GM23338 (cell line): ENCODE measurements around the gene RNASEH2A. TPM values are rescaled to one million over a fixed set of nuclear protein-coding genes. Genes with fewer than 3 reads are reported as not detected.

ENCODE experiments used
- ATAC-seq: fragments of 200-7000 bp; cut with Tn5 transposase; 3 replicates; pipeline ENCODE4 v1.9.1; 2020
- DNase-seq: peaks from one replicate; pipeline ENCODE4 v3.0.0-alpha.2; 2015; ENCODE audit warnings: low spot score
- H2AFZ ChIP-seq: fragments of 200-600 bp; sonication (generic); 2 replicates; pipeline ENCODE4 v1.8.0; 2016; ENCODE audit warnings: antibody characterized with exemption, mild to moderate bottlenecking, moderate library complexity
- H3F3A ChIP-seq: fragments of 200-600 bp; sonication (generic); replicated peaks from 2 replicates; pipeline ENCODE4 v1.8.0; 2017; ENCODE audit warnings: antibody characterized with exemption, mixed run types, low read depth
- H3K27ac ChIP-seq: fragments of 200-600 bp; sonication (generic); 2 replicates; pipeline ENCODE4 v1.6.1; 2016; ENCODE audit warnings: low read depth
- H3K27me3 ChIP-seq: fragments of 200-600 bp; sonication (generic); 2 replicates; pipeline ENCODE4 v1.8.0; 2016; ENCODE audit warnings: mild to moderate bottlenecking, mixed run types, moderate library complexity; ENCODE audit not compliant: insufficient read depth
- H3K36me3 ChIP-seq: fragments of 200-600 bp; sonication (generic); 2 replicates; pipeline ENCODE4 v1.8.0; 2016; ENCODE audit warnings: mild to moderate bottlenecking; ENCODE audit not compliant: insufficient read depth
- H3K4me1 ChIP-seq: fragments of 200-600 bp; sonication (generic); 2 replicates; pipeline ENCODE4 v1.8.0; 2016; ENCODE audit warnings: mild to moderate bottlenecking, moderate library complexity; ENCODE audit not compliant: insufficient read depth
- H3K4me2 ChIP-seq: fragments of 200-600 bp; sonication (generic); 2 replicates; pipeline ENCODE4 v1.7.1; 2017; ENCODE audit warnings: mixed run types
- H3K4me3 ChIP-seq: fragments of 200-600 bp; sonication (generic); 2 replicates; pipeline ENCODE4 v1.6.1; 2016; ENCODE audit warnings: mixed run types
- H3K79me2 ChIP-seq: fragments of 200-600 bp; sonication (generic); replicated peaks from 2 replicates; pipeline ENCODE4 v1.8.0; 2017; ENCODE audit warnings: mild to moderate bottlenecking; ENCODE audit not compliant: insufficient read depth
- H3K9me2 ChIP-seq: fragments of 200-600 bp; sonication (generic); 2 replicates; pipeline ENCODE4 v1.8.0; 2017; ENCODE audit not compliant: insufficient read depth
- H4K20me1 ChIP-seq: fragments of 200-600 bp; sonication (generic); replicated peaks from 2 replicates; pipeline ENCODE4 v1.8.0; 2017; ENCODE audit warnings: mild to moderate bottlenecking; ENCODE audit not compliant: insufficient read depth
- H3K27ac Mint-ChIP-seq: 2 replicates; pipeline ENCODE4 v1.8.0; 2020; ENCODE audit warnings: inconsistent platforms, mild to moderate bottlenecking, moderate library complexity, mixed read lengths
- H3K27me3 Mint-ChIP-seq: 3 replicates; pipeline ENCODE4 v1.8.0; 2022; ENCODE audit warnings: low read depth, mild to moderate bottlenecking, moderate library complexity, mixed read lengths, inconsistent platforms; ENCODE audit not compliant: insufficient read depth, poor library complexity
- H3K36me3 Mint-ChIP-seq: 3 replicates; pipeline ENCODE4 v1.8.0; 2021; ENCODE audit warnings: low read depth, mild to moderate bottlenecking, inconsistent platforms, moderate library complexity, mixed read lengths
- H3K4me1 Mint-ChIP-seq: 3 replicates; pipeline ENCODE4 v1.8.0; 2020; ENCODE audit warnings: mild to moderate bottlenecking, inconsistent platforms, mixed read lengths
- H3K4me3 Mint-ChIP-seq: 3 replicates; pipeline ENCODE4 v1.8.0; 2021; ENCODE audit warnings: moderate library complexity, mild to moderate bottlenecking, inconsistent platforms, mixed read lengths
- H3K9me3 Mint-ChIP-seq: 3 replicates; pipeline ENCODE4 v1.8.0; 2020; ENCODE audit warnings: moderate library complexity, mild to moderate bottlenecking, inconsistent platforms, mixed read lengths
- CREB1 ChIP-seq: fragments of 250-450 bp; sonication (Bioruptor Pico); IDR thresholded peaks from 2 replicates; pipeline ENCODE4 v1.5.0; 2020; ENCODE audit warnings: low read depth, mild to moderate bottlenecking, moderate library complexity
- EZH2 ChIP-seq: fragments of 200-600 bp; sonication (generic); IDR thresholded peaks from one replicate; pipeline ENCODE4 v1.8.0; 2017; ENCODE audit warnings: antibody characterized with exemption, mild to moderate bottlenecking, low read depth; ENCODE audit not compliant: unreplicated experiment
- EZH2phosphoT487 ChIP-seq: fragments of 200-600 bp; sonication (generic); IDR thresholded peaks from one replicate; pipeline ENCODE4 v1.8.1; 2018; ENCODE audit warnings: antibody characterized with exemption; ENCODE audit not compliant: unreplicated experiment
- JUNB ChIP-seq: IDR thresholded peaks from one replicate; pipeline ENCODE4 v1.6.1; 2016; ENCODE audit warnings: antibody characterized with exemption; ENCODE audit not compliant: unreplicated experiment
- NANOG ChIP-seq: IDR thresholded peaks from 2 replicates; pipeline ENCODE4 v1.6.1; 2016; ENCODE audit warnings: antibody characterized with exemption, borderline replicate concordance
- POLR2AphosphoS5 ChIP-seq: IDR thresholded peaks from 2 replicates; pipeline ENCODE4 v1.6.1; 2016; ENCODE audit warnings: antibody characterized with exemption, low read depth
- STAT1 ChIP-seq: IDR thresholded peaks from one replicate; pipeline ENCODE4 v1.6.1; 2016; ENCODE audit warnings: antibody characterized with exemption; ENCODE audit not compliant: unreplicated experiment
- ZNF114 ChIP-seq: fragments of 250-450 bp; sonication (Bioruptor Pico); IDR thresholded peaks from 2 replicates; pipeline ENCODE4 v1.5.0; 2020; ENCODE audit warnings: mild to moderate bottlenecking, moderate library complexity
- ZNF331 ChIP-seq: fragments of 250-450 bp; sonication (Bioruptor Pico); IDR thresholded peaks from 2 replicates; pipeline ENCODE4 v1.5.0; 2020; ENCODE audit warnings: low read depth, mild to moderate bottlenecking, moderate library complexity
- polyA plus RNA-seq: library from polyadenylated mRNA; unstranded; fragments of >200 nt; fragmentation: Nextera tagmentation; extraction: Ambion mirVana; gene quantifications from 2 replicates; pipeline ENCODE4 v1.2.1, GENCODE V29; 2016
- total RNA-seq: library from RNA; depleted of rRNA; stranded (reverse); fragments of >200 nt; shearing (Covaris generic); gene quantifications from 2 replicates; pipeline ENCODE4 v1.2.3, GENCODE V29; 2014
- TF ChIP-seq, protein P1 (sequence below): IDR thresholded peaks from 2 replicates; pipeline ENCODE4 v1.6.1; 2016; ENCODE audit warnings: antibody characterized with exemption
- TF ChIP-seq, protein P2 (sequence below): IDR thresholded peaks from one replicate; pipeline ENCODE4 v1.6.1; 2018; ENCODE audit warnings: antibody characterized with exemption; ENCODE audit not compliant: unreplicated experiment
- TF ChIP-seq, protein P3 (sequence below): fragments of 250-450 bp; sonication (Bioruptor Pico); IDR thresholded peaks from 2 replicates; pipeline ENCODE4 v1.5.0; 2020; ENCODE audit warnings: mild to moderate bottlenecking, moderate library complexity
- TF ChIP-seq, protein P4 (sequence below), 2 experiments: fragments of 200-600 bp in 1 of 2; sonication (generic) in 1 of 2; conservative IDR thresholded peaks; 2 replicates each; pipeline versions ENCODE4 v1.5.1 to v1.6.1; 2016 to 2017; ENCODE audit warnings: antibody characterized with exemption in 2 of 2, low read depth in 2 of 2, mild to moderate bottlenecking in 2 of 2, moderate library complexity in 1 of 2

Gene RNASEH2A
- total and polyA plus RNA-seq, 2 experiments from 2014 or later = 39.4 to 68.2 TPM

DNA sequence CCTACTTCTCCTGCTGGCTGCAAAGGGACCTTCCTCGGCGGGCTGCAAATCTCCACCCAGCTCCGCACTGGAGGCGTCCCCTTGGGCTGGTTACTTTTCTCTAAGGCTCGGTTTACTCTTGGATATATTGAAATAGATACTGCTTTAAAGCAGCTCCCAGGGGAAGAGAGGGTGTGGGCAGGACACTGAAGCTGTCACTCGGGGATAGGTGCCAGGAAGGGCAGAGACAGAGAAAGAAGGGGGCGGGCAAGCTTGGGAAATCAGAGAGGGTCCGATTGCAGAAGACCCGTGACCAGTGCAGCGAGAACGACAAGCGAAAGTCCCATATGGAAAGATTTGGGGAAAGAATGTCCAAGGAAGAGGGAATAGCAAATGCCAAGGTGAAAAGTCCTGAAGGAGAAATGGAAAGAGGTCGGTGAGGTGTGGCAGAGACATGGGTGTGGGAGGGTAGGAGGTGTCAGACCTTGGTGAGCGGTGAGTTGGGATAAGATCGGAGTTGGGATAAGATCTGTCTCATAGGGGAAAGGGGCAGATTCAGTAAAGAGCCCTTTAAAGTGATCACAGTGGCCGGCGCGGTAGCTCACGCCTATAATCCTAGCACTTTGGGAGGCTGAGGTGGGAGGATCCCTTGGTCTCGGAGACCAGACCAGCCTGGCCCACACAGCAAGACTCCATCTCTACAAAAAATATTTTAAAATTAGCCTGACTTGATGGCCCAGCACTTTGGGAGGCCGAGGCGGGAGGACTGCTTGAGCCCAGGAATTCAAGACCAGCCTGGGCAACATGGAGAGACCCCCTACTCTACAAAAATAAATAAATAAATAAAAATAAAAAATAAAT, 3.9 kb upstream of the RNASEH2A start:
- ATAC-seq (no peak), DNase-seq (no peak)
- TF ChIP-seq JUNB = no peak
- no peak for TF ChIP-seq EZH2
- no peak for TF ChIP-seq NANOG
- TF ChIP-seq, protein P1, sequence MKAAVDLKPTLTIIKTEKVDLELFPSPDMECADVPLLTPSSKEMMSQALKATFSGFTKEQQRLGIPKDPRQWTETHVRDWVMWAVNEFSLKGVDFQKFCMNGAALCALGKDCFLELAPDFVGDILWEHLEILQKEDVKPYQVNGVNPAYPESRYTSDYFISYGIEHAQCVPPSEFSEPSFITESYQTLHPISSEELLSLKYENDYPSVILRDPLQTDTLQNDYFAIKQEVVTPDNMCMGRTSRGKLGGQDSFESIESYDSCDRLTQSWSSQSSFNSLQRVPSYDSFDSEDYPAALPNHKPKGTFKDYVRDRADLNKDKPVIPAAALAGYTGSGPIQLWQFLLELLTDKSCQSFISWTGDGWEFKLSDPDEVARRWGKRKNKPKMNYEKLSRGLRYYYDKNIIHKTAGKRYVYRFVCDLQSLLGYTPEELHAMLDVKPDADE = no peak
- TF ChIP-seq POLR2AphosphoS5 = no peak
- TF ChIP-seq ZNF114 (CRISPR knock-in tag) = no peak
- no peak for TF ChIP-seq ZNF331 (CRISPR knock-in tag)
- TF ChIP-seq EZH2phosphoT487 = no peak
- TF ChIP-seq, protein P2, sequence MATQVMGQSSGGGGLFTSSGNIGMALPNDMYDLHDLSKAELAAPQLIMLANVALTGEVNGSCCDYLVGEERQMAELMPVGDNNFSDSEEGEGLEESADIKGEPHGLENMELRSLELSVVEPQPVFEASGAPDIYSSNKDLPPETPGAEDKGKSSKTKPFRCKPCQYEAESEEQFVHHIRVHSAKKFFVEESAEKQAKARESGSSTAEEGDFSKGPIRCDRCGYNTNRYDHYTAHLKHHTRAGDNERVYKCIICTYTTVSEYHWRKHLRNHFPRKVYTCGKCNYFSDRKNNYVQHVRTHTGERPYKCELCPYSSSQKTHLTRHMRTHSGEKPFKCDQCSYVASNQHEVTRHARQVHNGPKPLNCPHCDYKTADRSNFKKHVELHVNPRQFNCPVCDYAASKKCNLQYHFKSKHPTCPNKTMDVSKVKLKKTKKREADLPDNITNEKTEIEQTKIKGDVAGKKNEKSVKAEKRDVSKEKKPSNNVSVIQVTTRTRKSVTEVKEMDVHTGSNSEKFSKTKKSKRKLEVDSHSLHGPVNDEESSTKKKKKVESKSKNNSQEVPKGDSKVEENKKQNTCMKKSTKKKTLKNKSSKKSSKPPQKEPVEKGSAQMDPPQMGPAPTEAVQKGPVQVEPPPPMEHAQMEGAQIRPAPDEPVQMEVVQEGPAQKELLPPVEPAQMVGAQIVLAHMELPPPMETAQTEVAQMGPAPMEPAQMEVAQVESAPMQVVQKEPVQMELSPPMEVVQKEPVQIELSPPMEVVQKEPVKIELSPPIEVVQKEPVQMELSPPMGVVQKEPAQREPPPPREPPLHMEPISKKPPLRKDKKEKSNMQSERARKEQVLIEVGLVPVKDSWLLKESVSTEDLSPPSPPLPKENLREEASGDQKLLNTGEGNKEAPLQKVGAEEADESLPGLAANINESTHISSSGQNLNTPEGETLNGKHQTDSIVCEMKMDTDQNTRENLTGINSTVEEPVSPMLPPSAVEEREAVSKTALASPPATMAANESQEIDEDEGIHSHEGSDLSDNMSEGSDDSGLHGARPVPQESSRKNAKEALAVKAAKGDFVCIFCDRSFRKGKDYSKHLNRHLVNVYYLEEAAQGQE = no peak
- TF ChIP-seq CREB1 = no peak
- TF ChIP-seq, protein P3, sequence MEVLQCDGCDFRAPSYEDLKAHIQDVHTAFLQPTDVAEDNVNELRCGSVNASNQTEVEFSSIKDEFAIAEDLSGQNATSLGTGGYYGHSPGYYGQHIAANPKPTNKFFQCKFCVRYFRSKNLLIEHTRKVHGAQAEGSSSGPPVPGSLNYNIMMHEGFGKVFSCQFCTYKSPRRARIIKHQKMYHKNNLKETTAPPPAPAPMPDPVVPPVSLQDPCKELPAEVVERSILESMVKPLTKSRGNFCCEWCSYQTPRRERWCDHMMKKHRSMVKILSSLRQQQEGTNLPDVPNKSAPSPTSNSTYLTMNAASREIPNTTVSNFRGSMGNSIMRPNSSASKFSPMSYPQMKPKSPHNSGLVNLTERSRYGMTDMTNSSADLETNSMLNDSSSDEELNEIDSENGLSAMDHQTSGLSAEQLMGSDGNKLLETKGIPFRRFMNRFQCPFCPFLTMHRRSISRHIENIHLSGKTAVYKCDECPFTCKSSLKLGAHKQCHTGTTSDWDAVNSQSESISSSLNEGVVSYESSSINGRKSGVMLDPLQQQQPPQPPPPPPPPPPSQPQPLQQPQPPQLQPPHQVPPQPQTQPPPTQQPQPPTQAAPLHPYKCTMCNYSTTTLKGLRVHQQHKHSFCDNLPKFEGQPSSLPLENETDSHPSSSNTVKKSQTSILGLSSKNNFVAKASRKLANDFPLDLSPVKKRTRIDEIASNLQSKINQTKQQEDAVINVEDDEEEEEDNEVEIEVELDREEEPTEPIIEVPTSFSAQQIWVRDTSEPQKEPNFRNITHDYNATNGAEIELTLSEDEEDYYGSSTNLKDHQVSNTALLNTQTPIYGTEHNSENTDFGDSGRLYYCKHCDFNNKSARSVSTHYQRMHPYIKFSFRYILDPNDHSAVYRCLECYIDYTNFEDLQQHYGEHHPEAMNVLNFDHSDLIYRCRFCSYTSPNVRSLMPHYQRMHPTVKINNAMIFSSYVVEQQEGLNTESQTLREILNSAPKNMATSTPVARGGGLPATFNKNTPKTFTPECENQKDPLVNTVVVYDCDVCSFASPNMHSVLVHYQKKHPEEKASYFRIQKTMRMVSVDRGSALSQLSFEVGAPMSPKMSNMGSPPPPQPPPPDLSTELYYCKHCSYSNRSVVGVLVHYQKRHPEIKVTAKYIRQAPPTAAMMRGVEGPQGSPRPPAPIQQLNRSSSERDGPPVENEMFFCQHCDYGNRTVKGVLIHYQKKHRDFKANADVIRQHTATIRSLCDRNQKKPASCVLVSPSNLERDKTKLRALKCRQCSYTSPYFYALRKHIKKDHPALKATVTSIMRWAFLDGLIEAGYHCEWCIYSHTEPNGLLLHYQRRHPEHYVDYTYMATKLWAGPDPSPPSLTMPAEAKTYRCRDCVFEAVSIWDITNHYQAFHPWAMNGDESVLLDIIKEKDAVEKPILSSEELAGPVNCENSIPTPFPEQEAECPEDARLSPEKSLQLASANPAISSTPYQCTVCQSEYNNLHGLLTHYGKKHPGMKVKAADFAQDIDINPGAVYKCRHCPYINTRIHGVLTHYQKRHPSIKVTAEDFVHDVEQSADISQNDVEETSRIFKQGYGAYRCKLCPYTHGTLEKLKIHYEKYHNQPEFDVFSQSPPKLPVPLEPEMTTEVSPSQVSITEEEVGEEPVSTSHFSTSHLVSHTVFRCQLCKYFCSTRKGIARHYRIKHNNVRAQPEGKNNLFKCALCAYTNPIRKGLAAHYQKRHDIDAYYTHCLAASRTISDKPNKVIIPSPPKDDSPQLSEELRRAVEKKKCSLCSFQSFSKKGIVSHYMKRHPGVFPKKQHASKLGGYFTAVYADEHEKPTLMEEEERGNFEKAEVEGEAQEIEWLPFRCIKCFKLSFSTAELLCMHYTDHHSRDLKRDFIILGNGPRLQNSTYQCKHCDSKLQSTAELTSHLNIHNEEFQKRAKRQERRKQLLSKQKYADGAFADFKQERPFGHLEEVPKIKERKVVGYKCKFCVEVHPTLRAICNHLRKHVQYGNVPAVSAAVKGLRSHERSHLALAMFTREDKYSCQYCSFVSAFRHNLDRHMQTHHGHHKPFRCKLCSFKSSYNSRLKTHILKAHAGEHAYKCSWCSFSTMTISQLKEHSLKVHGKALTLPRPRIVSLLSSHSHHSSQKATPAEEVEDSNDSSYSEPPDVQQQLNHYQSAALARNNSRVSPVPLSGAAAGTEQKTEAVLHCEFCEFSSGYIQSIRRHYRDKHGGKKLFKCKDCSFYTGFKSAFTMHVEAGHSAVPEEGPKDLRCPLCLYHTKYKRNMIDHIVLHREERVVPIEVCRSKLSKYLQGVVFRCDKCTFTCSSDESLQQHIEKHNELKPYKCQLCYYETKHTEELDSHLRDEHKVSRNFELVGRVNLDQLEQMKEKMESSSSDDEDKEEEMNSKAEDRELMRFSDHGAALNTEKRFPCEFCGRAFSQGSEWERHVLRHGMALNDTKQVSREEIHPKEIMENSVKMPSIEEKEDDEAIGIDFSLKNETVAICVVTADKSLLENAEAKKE = no peak
- TF ChIP-seq, protein P4, sequence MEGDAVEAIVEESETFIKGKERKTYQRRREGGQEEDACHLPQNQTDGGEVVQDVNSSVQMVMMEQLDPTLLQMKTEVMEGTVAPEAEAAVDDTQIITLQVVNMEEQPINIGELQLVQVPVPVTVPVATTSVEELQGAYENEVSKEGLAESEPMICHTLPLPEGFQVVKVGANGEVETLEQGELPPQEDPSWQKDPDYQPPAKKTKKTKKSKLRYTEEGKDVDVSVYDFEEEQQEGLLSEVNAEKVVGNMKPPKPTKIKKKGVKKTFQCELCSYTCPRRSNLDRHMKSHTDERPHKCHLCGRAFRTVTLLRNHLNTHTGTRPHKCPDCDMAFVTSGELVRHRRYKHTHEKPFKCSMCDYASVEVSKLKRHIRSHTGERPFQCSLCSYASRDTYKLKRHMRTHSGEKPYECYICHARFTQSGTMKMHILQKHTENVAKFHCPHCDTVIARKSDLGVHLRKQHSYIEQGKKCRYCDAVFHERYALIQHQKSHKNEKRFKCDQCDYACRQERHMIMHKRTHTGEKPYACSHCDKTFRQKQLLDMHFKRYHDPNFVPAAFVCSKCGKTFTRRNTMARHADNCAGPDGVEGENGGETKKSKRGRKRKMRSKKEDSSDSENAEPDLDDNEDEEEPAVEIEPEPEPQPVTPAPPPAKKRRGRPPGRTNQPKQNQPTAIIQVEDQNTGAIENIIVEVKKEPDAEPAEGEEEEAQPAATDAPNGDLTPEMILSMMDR (conservative IDR thresholded peaks at IDR 0.05; ENCODE audit: low read depth in 2 of 2) = no peak
- no peak for TF ChIP-seq STAT1
- H3K9me2 ChIP-seq = no peaks in the 10 kb centered on the region
- Mint-ChIP-seq H3K27me3 (peaks cover 10% of the 10 kb centered on the region), H3K4me1 (peaks cover 20% of the 10 kb centered on the region), H3K27ac (no peak overlapping the region), H3K4me3 (peak overlapping the region; percentile 93), H3K36me3 (peaks cover 45% of the 10 kb centered on the region), H3K9me3 (no peaks in the 10 kb centered on the region)
- peak overlapping the region; percentile 97 for H2AFZ ChIP-seq
- H3K27me3 ChIP-seq = peaks cover 10% of the 10 kb centered on the region
- H3K4me1 ChIP-seq = peaks cover 11% of the 10 kb centered on the region; the same call in 1 of the 2 replicates
- peak overlapping the region; percentile 97 for H3K4me2 ChIP-seq
- peaks cover 19% of the 10 kb centered on the region for H3F3A ChIP-seq
- peak overlapping the region; percentile 99 for H3K4me3 ChIP-seq
- no peaks in the 10 kb centered on the region for H4K20me1 ChIP-seq
- peaks cover 20% of the 10 kb centered on the region for H3K79me2 ChIP-seq
- H3K27ac ChIP-seq = no peak overlapping the region
- H3K36me3 ChIP-seq = peaks cover 9% of the 10 kb centered on the region; the same call in 1 of the 2 replicates
